Prostate gland (tissue), 2 donors: Measurements from ENCODE around the gene VILL. TPM values are rescaled to one million over a fixed set of nuclear protein-coding genes. Genes with fewer than 3 reads are reported as not detected.

Experiments used
- DNase-seq: peaks from one replicate; pipeline ENCODE4 v3.0.0-alpha.2; 2019; ENCODE audit warnings: low spot score
- H3K27ac ChIP-seq, 2 donors: fragments of 200-600 bp; sonication (generic); 2 replicates each; pipeline ENCODE4 v1.5.1; 2017 to 2019
- H3K27me3 ChIP-seq: fragments of 200-600 bp; sonication (generic); replicated peaks from 2 replicates; pipeline ENCODE4 v1.5.1; 2019; ENCODE audit not compliant: insufficient read depth
- H3K36me3 ChIP-seq, 2 donors: fragments of 200-600 bp; sonication (generic); 1 replicate in 1 of 2; 2 replicates in 1 of 2; pipeline versions ENCODE4 v1.5.1 to v1.8.1; 2017 to 2019
- H3K4me1 ChIP-seq: fragments of 200-600 bp; sonication (generic); replicated peaks from 2 replicates; pipeline ENCODE4 v1.5.1; 2019
- H3K4me3 ChIP-seq, 2 donors: fragments of 200-600 bp; sonication (generic); 2 replicates each; pipeline ENCODE4 v1.5.1; 2017 to 2019
- H3K9me3 ChIP-seq: fragments of 200-600 bp; sonication (generic); 2 replicates; pipeline ENCODE4 v1.5.1; 2017
- CTCF ChIP-seq, 4 experiments: fragments of 200-600 bp in 2 of 4; fragments of 450-650 bp in 2 of 4; sonication (generic) in 2 of 4; IDR thresholded peaks; 1 replicate in 3 of 4; 2 replicates in 1 of 4; pipeline ENCODE4 v1.5.1; 2016 to 2019; ENCODE audit warnings: antibody characterized with exemption in 4 of 4, mild to moderate bottlenecking in 2 of 4, moderate library complexity in 2 of 4
- POLR2A ChIP-seq: fragments of 450-650 bp; IDR thresholded peaks from one replicate; pipeline ENCODE4 v1.6.1; 2016; ENCODE audit warnings: antibody characterized with exemption, mild to moderate bottlenecking
- POLR2AphosphoS5 ChIP-seq: sonication (generic); formaldehyde crosslinking; IDR thresholded peaks from one replicate; pipeline ENCODE4 v1.6.1; 2017; ENCODE audit warnings: antibody characterized with exemption
- WGBS: methylation state at CpG from one replicate; pipeline ENCODE4 v1.1.5; 2018; 5-methylcytosine and 5-hydroxymethylcytosine counted together
- intact Hi-C: fragments of 100-400 bp; cut with DNase I; formaldehyde crosslinking; loops from one replicate; pipeline ENCODE4 v1.14.2; 2022
- total RNA-seq, 2 donors: library from RNA; depleted of rRNA; stranded (reverse); fragments of >200 nt; gene quantifications; one replicate each; pipeline ENCODE4 v1.1.0, GENCODE V29; 2016

VILL gene
- total RNA-seq, 2 donors from 2014 or later = 29.1 to 29.3 TPM

- no peak overlapping the region for H3K27ac ChIP-seq
- H3K9me3 ChIP-seq = no peaks in the 10 kb centered on the region
- DNase-seq = no peak
- peaks cover 14% of the 10 kb centered on the region for H3K4me1 ChIP-seq
- peaks cover 3 to 6% of the 10 kb centered on the region in 2 donors for H3K36me3 ChIP-seq
- H3K27me3 ChIP-seq = no peaks in the 10 kb centered on the region
- WGBS = 89% methylated on average over 9 of the region's 16 CpGs
- intact Hi-C loops = no loop called here
- H3K4me3 ChIP-seq = no peak overlapping the region
- TF ChIP-seq CTCF (IDR thresholded peaks at IDR 0.05) = no peak
- TF ChIP-seq POLR2AphosphoS5 = no peak
- TF ChIP-seq POLR2A = no peak
Observed at GRCh38 chr3:38008971-38009580, 18.5 kb downstream of the VILL start.

GRCh38 chr3:38009807-38010591 lies 19.4 kb downstream of the VILL start:
- no peak for TF ChIP-seq CTCF (IDR thresholded peaks at IDR 0.05)
- no peak for TF ChIP-seq POLR2A
- TF ChIP-seq POLR2AphosphoS5 = no peak
- no peak for DNase-seq
- no peak overlapping the region for H3K27ac ChIP-seq
- no peaks in the 10 kb centered on the region for H3K27me3 ChIP-seq
- WGBS = 92% methylated on average over 25 of the region's 27 CpGs
- peaks cover 4% of the 10 kb centered on the region for H3K4me1 ChIP-seq
- no peaks in the 10 kb centered on the region for H3K9me3 ChIP-seq
- intact Hi-C loops = no loop called here
- H3K4me3 ChIP-seq = no peak overlapping the region
- peaks cover 3 to 6% of the 10 kb centered on the region in 2 donors for H3K36me3 ChIP-seq

- H3K27ac ChIP-seq = no peak overlapping the region
- intact Hi-C loops = no loop called here
- WGBS = 95% methylated on average over 21 of the region's 21 CpGs
- H3K4me3 ChIP-seq = no peak overlapping the region
- no peak for DNase-seq
- H3K36me3 ChIP-seq = peaks cover 3 to 6% of the 10 kb centered on the region in 2 donors
- no peaks in the 10 kb centered on the region for H3K4me1 ChIP-seq
- H3K27me3 ChIP-seq = no peaks in the 10 kb centered on the region
- TF ChIP-seq CTCF (IDR thresholded peaks at IDR 0.05) = no peak
- no peak for TF ChIP-seq POLR2AphosphoS5
- TF ChIP-seq POLR2A = no peak
- no peaks in the 10 kb centered on the region for H3K9me3 ChIP-seq
Observed at GRCh38 chr3:38011111-38011510, 20.5 kb downstream of the VILL start.

- TF ChIP-seq POLR2A (no peak), POLR2AphosphoS5 (no peak)
- H3K4me3 ChIP-seq = no peak overlapping the region
- no peaks in the 10 kb centered on the region for H3K36me3 ChIP-seq
- intact Hi-C loops = no loop called here
- H3K27ac ChIP-seq = no peak overlapping the region
- H3K4me1 ChIP-seq = no peaks in the 10 kb centered on the region
- no peak for DNase-seq
- no peaks in the 10 kb centered on the region for H3K9me3 ChIP-seq
- 58% methylated on average over 3 of the region's 3 CpGs for WGBS
- H3K27me3 ChIP-seq = no peaks in the 10 kb centered on the region
Observed at GRCh38 chr3:38015485-38015884, 24.9 kb downstream of the VILL start.

GRCh38 chr3:38015984-38016383 lies 25.4 kb downstream of the VILL start:
- Histone ChIP-seq H3K4me3 (no peak overlapping the region), H3K36me3 (no peaks in the 10 kb centered on the region), H3K4me1 (no peaks in the 10 kb centered on the region), H3K27me3 (no peaks in the 10 kb centered on the region), H3K27ac (no peak overlapping the region), H3K9me3 (no peaks in the 10 kb centered on the region)
- intact Hi-C loops = no loop called here
- no peak for DNase-seq
- TF ChIP-seq CTCF (IDR thresholded peaks at IDR 0.05) (no peak), POLR2AphosphoS5 (no peak), POLR2A (no peak)
- 90% methylated on average over 3 of the region's 3 CpGs for WGBS
